Breast epithelium (tissue), 4 donors: ENCODE data around the gene ENHO. TPM values are rescaled to one million over a fixed set of nuclear protein-coding genes. Genes with fewer than 3 reads are reported as not detected.

Experiments
- DNase-seq, 2 donors: peaks; one replicate each; pipeline ENCODE4 v3.0.0-alpha.2; 2019; ENCODE audit warnings: low spot score in 2 of 2
- H3K27ac ChIP-seq, 2 donors: fragments of 200-600 bp; sonication (generic) in 1 of 2; one replicate each; pipeline ENCODE4 v1.5.1; 2016 to 2019; ENCODE audit warnings: mild to moderate bottlenecking in 1 of 2
- H3K27me3 ChIP-seq, 2 donors: fragments of 200-600 bp; sonication (generic) in 1 of 2; one replicate each; pipeline versions ENCODE4 v1.5.1 to v1.6.0; 2017 to 2019; ENCODE audit warnings: control low read depth in 1 of 2, mild to moderate bottlenecking in 1 of 2
- H3K36me3 ChIP-seq: fragments of 200-600 bp; one replicate; pipeline ENCODE4 v1.5.1; 2019
- H3K4me1 ChIP-seq, 2 donors: fragments of 200-600 bp; sonication (generic); one replicate each; pipeline ENCODE4 v1.5.1; 2016 to 2019; ENCODE audit warnings: control low read depth in 1 of 2
- H3K4me3 ChIP-seq, 3 donors: fragments of 200-600 bp; sonication (generic); 1 replicate in 2 of 3; 2 replicates in 1 of 3; pipeline ENCODE4 v1.5.1; 2016 to 2019; ENCODE audit warnings: mild to moderate bottlenecking in 3 of 3, moderate library complexity in 2 of 3
- H3K9me3 ChIP-seq, 2 donors: fragments of 200-600 bp; sonication (generic) in 1 of 2; one replicate each; pipeline ENCODE4 v1.5.1; 2016 to 2019; ENCODE audit warnings: control low read depth in 1 of 2
- POLR2A ChIP-seq: fragments of 450-650 bp; IDR thresholded peaks from one replicate; pipeline ENCODE4 v1.6.1; 2016; ENCODE audit warnings: antibody characterized with exemption, mild to moderate bottlenecking, moderate library complexity
- POLR2AphosphoS5 ChIP-seq, 3 donors: sonication (generic); formaldehyde crosslinking; IDR thresholded peaks; one replicate each; pipeline ENCODE4 v1.6.1; 2017; ENCODE audit warnings: antibody characterized with exemption in 3 of 3
- intact Hi-C: fragments of 100-400 bp; cut with DNase I; formaldehyde crosslinking; loops from one replicate; pipeline ENCODE4 v1.15.1; 2023; ENCODE audit warnings: low total_unique reads
- total RNA-seq, 3 donors: library from RNA; depleted of rRNA; stranded (reverse); fragments of >200 nt; gene quantifications; one replicate each; pipeline ENCODE4 v1.1.0, GENCODE V29; 2016
- TF ChIP-seq, protein P1 (sequence below), 3 donors: fragments of 450-650 bp; IDR thresholded peaks; one replicate each; pipeline ENCODE4 v1.5.1; 2016 to 2017; ENCODE audit warnings: antibody characterized with exemption in 3 of 3, mild to moderate bottlenecking in 3 of 3, moderate library complexity in 3 of 3

Gene ENHO
- total RNA-seq, 3 donors from 2014 or later = 0.33 to 5.4 (median 1.8) TPM

DNA sequence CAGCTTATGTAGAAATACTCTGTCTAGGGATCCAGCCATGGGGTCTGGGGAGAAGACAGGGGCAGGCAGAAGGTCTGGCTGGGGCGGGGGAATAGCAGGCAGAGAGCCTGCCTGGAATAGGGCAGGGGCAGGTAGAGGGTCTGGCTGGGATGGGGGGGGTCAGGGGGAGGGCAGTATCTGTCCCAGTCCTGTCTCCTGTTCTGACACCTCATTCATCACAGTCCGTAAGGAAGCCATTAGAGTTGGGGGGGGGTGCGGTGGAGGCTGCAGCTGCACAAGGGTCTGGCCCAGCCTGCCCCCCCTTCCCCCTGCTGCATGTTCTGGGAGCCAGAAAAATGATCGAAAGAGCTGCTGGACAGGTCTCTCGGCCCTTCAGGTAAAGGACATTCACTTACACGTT is 34.2 kb upstream of the ENHO start:
- no peak for DNase-seq
- Histone ChIP-seq H3K27me3 (peaks cover 0 to 3% of the 10 kb centered on the region in 2 donors), H3K4me1 (peaks cover 5 to 10% of the 10 kb centered on the region in 2 donors), H3K36me3 (no peaks in the 10 kb centered on the region), H3K4me3 (no peak overlapping the region), H3K9me3 (no peaks in the 10 kb centered on the region), H3K27ac (no peak overlapping the region)
- TF ChIP-seq POLR2AphosphoS5 (IDR thresholded peaks at IDR 0.05) = no peak
- no peak for TF ChIP-seq POLR2A
- TF ChIP-seq, protein P1, sequence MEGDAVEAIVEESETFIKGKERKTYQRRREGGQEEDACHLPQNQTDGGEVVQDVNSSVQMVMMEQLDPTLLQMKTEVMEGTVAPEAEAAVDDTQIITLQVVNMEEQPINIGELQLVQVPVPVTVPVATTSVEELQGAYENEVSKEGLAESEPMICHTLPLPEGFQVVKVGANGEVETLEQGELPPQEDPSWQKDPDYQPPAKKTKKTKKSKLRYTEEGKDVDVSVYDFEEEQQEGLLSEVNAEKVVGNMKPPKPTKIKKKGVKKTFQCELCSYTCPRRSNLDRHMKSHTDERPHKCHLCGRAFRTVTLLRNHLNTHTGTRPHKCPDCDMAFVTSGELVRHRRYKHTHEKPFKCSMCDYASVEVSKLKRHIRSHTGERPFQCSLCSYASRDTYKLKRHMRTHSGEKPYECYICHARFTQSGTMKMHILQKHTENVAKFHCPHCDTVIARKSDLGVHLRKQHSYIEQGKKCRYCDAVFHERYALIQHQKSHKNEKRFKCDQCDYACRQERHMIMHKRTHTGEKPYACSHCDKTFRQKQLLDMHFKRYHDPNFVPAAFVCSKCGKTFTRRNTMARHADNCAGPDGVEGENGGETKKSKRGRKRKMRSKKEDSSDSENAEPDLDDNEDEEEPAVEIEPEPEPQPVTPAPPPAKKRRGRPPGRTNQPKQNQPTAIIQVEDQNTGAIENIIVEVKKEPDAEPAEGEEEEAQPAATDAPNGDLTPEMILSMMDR (IDR thresholded peaks at IDR 0.05) = no peak
- intact Hi-C loops = no loop called here

DNA sequence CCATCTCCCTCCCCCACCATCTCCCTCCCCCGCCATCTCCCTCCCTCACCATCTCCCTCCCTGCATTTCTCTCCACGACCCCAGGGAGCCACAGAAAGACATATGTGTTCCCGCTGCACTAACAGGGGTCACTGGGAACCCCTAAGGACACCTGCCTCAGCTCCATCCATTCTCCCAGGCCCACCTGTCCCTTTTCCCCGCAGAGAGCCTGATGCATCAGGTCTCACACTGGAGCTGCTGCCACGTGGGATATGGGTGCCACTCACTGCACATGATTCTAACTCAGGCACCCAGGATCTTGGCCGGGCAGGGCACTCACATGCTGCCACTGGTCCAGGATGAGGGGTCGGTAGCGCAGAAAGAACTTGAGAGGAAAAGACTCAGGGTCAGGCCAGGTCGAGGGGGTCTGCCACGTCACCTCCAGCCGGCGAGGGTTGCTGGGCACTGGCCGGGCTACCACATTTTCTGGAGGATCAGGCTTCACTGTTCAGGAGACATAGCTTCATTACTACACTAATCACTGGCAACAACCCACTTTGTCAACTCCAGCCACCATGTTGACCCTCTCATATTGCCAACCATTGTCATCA is 33.2 kb upstream of the ENHO start:
- H3K36me3 ChIP-seq = no peaks in the 10 kb centered on the region
- intact Hi-C loops = no loop called here
- H3K27ac ChIP-seq = no peak overlapping the region
- TF ChIP-seq POLR2AphosphoS5 (IDR thresholded peaks at IDR 0.05) (no peak), POLR2A (no peak)
- TF ChIP-seq, protein P1 (IDR thresholded peaks at IDR 0.05) = no peak
- no peak overlapping the region for H3K4me3 ChIP-seq
- H3K9me3 ChIP-seq = no peaks in the 10 kb centered on the region
- DNase-seq = no peak
- peaks cover 5 to 10% of the 10 kb centered on the region in 2 donors for H3K4me1 ChIP-seq
- H3K27me3 ChIP-seq = peaks cover 0 to 3% of the 10 kb centered on the region in 2 donors

DNA sequence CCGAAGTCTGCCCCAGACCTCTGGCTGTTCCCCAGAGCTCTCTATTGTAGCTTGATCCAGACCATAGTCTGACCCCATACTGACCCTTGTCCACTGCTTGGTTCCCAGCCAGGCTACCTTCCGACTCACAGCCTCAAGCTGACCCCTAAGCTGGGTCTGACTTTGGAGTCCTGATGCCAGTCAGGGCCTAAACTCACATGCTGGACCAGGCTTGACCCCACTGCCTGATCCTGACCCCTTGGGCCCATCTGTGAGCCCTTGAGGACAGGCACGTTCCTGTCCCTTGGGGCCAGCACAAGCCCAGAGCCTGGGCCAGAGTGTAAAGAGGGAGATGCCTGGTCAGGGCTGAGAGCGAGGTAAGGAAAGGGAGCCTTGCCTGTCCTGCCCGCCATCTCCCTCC is 32.7 kb upstream of the ENHO start:
- TF ChIP-seq, protein P1 (IDR thresholded peaks at IDR 0.05) = no peak
- TF ChIP-seq POLR2AphosphoS5 (IDR thresholded peaks at IDR 0.05) (no peak), POLR2A (no peak)
- Histone ChIP-seq H3K4me1 (peaks cover 5 to 6% of the 10 kb centered on the region in 2 donors), H3K27ac (peak overlapping the region in 1 of 2 donors; percentile 12), H3K9me3 (no peaks in the 10 kb centered on the region), H3K27me3 (peaks cover 0 to 3% of the 10 kb centered on the region in 2 donors), H3K36me3 (no peaks in the 10 kb centered on the region), H3K4me3 (no peak overlapping the region)
- no peak for DNase-seq
- intact Hi-C loops = no loop called here

DNA sequence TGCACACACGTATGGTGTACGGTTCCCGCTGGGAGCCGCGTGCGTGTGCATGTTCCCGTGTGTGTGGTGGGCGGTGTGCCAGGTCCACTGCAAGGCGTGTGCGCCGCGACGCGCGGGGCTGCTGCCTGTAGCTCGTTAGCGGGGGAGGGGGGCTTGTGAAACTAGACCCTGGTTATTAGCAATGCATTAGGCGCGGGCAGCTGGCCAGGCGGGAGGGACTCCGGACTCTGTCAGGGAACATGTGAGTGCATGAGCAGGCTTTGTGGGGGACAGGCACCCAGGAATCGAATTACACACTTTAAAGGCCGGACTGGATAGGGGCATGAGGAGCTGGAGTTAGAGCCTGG is 32.2 kb upstream of the ENHO start:
- no peaks in the 10 kb centered on the region for H3K36me3 ChIP-seq
- intact Hi-C loops = no loop called here
- H3K9me3 ChIP-seq = no peaks in the 10 kb centered on the region
- H3K4me1 ChIP-seq = peaks cover under 1 to 5% of the 10 kb centered on the region in 2 donors
- peaks cover 0 to 3% of the 10 kb centered on the region in 2 donors for H3K27me3 ChIP-seq
- DNase-seq = no peak
- peak overlapping the region in 1 of 2 donors; percentile 12 for H3K27ac ChIP-seq
- TF ChIP-seq POLR2AphosphoS5 (IDR thresholded peaks at IDR 0.05) = no peak
- TF ChIP-seq POLR2A = no peak
- TF ChIP-seq, protein P1 (IDR thresholded peaks at IDR 0.05) = no peak
- no peak overlapping the region for H3K4me3 ChIP-seq

DNA sequence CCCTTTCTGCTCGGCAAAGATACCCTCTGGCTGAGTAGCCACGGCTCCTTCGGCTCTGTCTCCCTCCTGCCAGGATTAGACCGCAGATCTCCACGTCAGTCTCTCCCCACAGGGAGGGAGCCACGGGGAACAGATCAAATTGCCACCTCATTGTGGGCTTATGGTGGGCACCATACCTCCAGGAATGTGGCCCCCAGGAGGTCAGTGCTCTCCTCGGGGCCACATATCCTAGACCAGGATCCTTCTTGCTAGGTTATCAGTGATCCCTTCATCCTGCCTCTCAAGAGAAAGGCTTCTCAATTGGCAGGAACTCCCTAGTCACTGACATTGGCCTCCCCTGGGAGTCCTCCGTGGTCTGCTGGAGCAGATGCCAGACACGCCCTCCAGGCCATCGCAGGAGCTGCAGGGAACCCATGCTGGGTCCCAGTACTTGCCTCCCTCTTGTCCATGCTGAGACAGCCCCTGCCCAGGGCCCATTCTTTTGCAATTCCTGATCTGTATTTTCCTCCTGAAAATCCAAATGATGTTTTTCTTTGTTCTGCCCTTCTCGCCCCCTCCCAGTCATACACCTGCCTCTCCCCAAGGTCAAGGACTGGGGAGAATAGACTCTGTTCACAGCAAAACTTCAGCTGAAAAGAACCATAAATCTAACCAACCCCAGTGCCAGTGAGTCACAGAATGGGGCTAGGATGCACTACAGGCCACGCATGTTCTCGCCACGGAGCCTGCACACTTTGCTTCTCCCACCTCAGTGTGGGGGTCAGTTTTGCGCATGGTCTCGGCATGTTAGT is 31.6 kb upstream of the ENHO start:
- no peaks in the 10 kb centered on the region for H3K36me3 ChIP-seq
- DNase-seq = no peak
- no peak overlapping the region for H3K27ac ChIP-seq
- no peaks in the 10 kb centered on the region for H3K4me1 ChIP-seq
- peaks cover 0 to 2% of the 10 kb centered on the region in 2 donors for H3K27me3 ChIP-seq
- intact Hi-C loops = no loop called here
- H3K9me3 ChIP-seq = no peaks in the 10 kb centered on the region
- TF ChIP-seq, protein P1 (IDR thresholded peaks at IDR 0.05) = no peak
- TF ChIP-seq POLR2AphosphoS5 (IDR thresholded peaks at IDR 0.05) = no peak
- no peak for TF ChIP-seq POLR2A
- H3K4me3 ChIP-seq = no peak overlapping the region
